ENCODE measurements around the gene SLC39A11.

The SLC39A11 gene

GRCh38 chr17:72665852-72666851, 426.3 kb downstream of the SLC39A11 start:
- Histone ChIP-seq H4K20me1 (ENCODE audit: insufficient read depth, low read length) (no peaks in the 10 kb centered on the region), H3K36me3 (replicated peaks; ENCODE audit: insufficient read depth, low read length) (no peaks in the 10 kb centered on the region), H3K27ac (ENCODE audit: low read length) (no peak overlapping the region), H3K79me2 (ENCODE audit: low read length) (no peaks in the 10 kb centered on the region), H3K9me3 (replicated peaks; ENCODE audit: insufficient read depth, low read length) (no peaks in the 10 kb centered on the region), H3K4me1 (ENCODE audit: low read length) (no peaks in the 10 kb centered on the region), H3K27me3 (replicated peaks; ENCODE audit: insufficient read depth, low read length) (no peaks in the 10 kb centered on the region), H3K9ac (ENCODE audit: low read length) (no peak overlapping the region), H2AFZ (ENCODE audit: low read length) (no peak overlapping the region), H3K4me2 (ENCODE audit: low read depth, low read length) (no peak overlapping the region), H3F3A (ENCODE audit: insufficient read depth, low read length) (no peaks in the 10 kb centered on the region), H3K9me2 (replicated peaks; ENCODE audit: insufficient read depth, low read length) (no peaks in the 10 kb centered on the region), H3K4me3 (ENCODE audit: low read length) (no peak overlapping the region)
- TF ChIP-seq EZH2 (optimal IDR thresholded peaks at IDR 0.05; ENCODE audit: low read depth, low read length) (no peak), CTCF (IDR thresholded peaks at IDR 0.05; ENCODE audit: low read length) (no peak), EZH2phosphoT487 (IDR thresholded peaks at IDR 0.05; ENCODE audit: low read length) (no peak)
- no peak for DNase-seq

- Histone ChIP-seq H4K20me1 (ENCODE audit: insufficient read depth, low read length) (no peaks in the 10 kb centered on the region), H3K27ac (ENCODE audit: low read length) (no peak overlapping the region), H2AFZ (ENCODE audit: low read length) (no peak overlapping the region), H3K27me3 (replicated peaks; ENCODE audit: insufficient read depth, low read length) (no peaks in the 10 kb centered on the region), H3K4me1 (ENCODE audit: low read length) (no peaks in the 10 kb centered on the region), H3K9me3 (replicated peaks; ENCODE audit: insufficient read depth, low read length) (no peaks in the 10 kb centered on the region), H3K9me2 (replicated peaks; ENCODE audit: insufficient read depth, low read length) (no peaks in the 10 kb centered on the region), H3F3A (ENCODE audit: insufficient read depth, low read length) (no peaks in the 10 kb centered on the region), H3K4me3 (ENCODE audit: low read length) (no peak overlapping the region), H3K9ac (ENCODE audit: low read length) (no peak overlapping the region), H3K36me3 (replicated peaks; ENCODE audit: insufficient read depth, low read length) (no peaks in the 10 kb centered on the region), H3K4me2 (ENCODE audit: low read depth, low read length) (no peak overlapping the region), H3K79me2 (ENCODE audit: low read length) (no peaks in the 10 kb centered on the region)
- TF ChIP-seq EZH2phosphoT487 (IDR thresholded peaks at IDR 0.05; ENCODE audit: low read length) (no peak), CTCF (IDR thresholded peaks at IDR 0.05; ENCODE audit: low read length) (no peak), EZH2 (optimal IDR thresholded peaks at IDR 0.05; ENCODE audit: low read depth, low read length) (no peak)
- no peak for DNase-seq
Measured at GRCh38 chr17:72662827-72663190, 429.7 kb downstream of the SLC39A11 start.

GRCh38 chr17:72661945-72662826, 430.3 kb downstream of the SLC39A11 start:
- TF ChIP-seq EZH2 (optimal IDR thresholded peaks at IDR 0.05; ENCODE audit: low read depth, low read length) (no peak), EZH2phosphoT487 (IDR thresholded peaks at IDR 0.05; ENCODE audit: low read length) (no peak), CTCF (IDR thresholded peaks at IDR 0.05; ENCODE audit: low read length) (no peak)
- no peaks in the 10 kb centered on the region for H3F3A ChIP-seq (ENCODE audit: insufficient read depth, low read length)
- no peaks in the 10 kb centered on the region for H3K4me1 ChIP-seq (ENCODE audit: low read length)
- no peaks in the 10 kb centered on the region for H3K79me2 ChIP-seq (ENCODE audit: low read length)
- no peak overlapping the region for H2AFZ ChIP-seq (ENCODE audit: low read length)
- H3K27me3 ChIP-seq (replicated peaks; ENCODE audit: insufficient read depth, low read length) = no peaks in the 10 kb centered on the region
- H3K36me3 ChIP-seq (replicated peaks; ENCODE audit: insufficient read depth, low read length) = no peaks in the 10 kb centered on the region
- no peaks in the 10 kb centered on the region for H3K9me2 ChIP-seq (replicated peaks; ENCODE audit: insufficient read depth, low read length)
- no peak for DNase-seq
- H3K4me2 ChIP-seq (ENCODE audit: low read depth, low read length) = no peak overlapping the region
- H3K27ac ChIP-seq (ENCODE audit: low read length) = no peak overlapping the region
- H3K9ac ChIP-seq (ENCODE audit: low read length) = no peak overlapping the region
- H4K20me1 ChIP-seq (ENCODE audit: insufficient read depth, low read length) = no peaks in the 10 kb centered on the region
- no peaks in the 10 kb centered on the region for H3K9me3 ChIP-seq (replicated peaks; ENCODE audit: insufficient read depth, low read length)
- H3K4me3 ChIP-seq (ENCODE audit: low read length) = no peak overlapping the region

All from MM.1S (cell line).